ENCODE measurements around the gene ERBB2. TPM values are rescaled to one million over a fixed set of nuclear protein-coding genes. Genes with fewer than 3 reads are reported as not detected.

ERBB2 gene
- total and polyA plus RNA-seq, 2 of the 4 experiments (the other 2 are of a cell fraction) = 28.7 to 33.3 TPM

- no peaks in the 10 kb centered on the region for H3K9me3 ChIP-seq (ENCODE audit: control insufficient read depth, insufficient read depth, low read length)
- no peak overlapping the region for H2BK5ac ChIP-seq (ENCODE audit: low read depth, low read length, poor library complexity, severe bottlenecking)
- H3K4ac ChIP-seq (ENCODE audit: low read depth, low read length) = peak overlapping the region; percentile 61
- ATAC-seq (ENCODE audit: low read depth) = peak; percentile 50
- H3K27ac ChIP-seq (ENCODE audit: insufficient read depth, low read length) = no peak overlapping the region
- H3K4me3 ChIP-seq (ENCODE audit: insufficient read depth, low read depth, low read length) = no peak overlapping the region
- peak overlapping the region; percentile 33 to 77; a peak in 3 of 4 replicates for H4K8ac ChIP-seq (ENCODE audit: low read depth in 2 of 2, low read length in 2 of 2)
- no peaks in the 10 kb centered on the region for H4K20me1 ChIP-seq (ENCODE audit: insufficient read depth, low read length)
- peaks cover 16% of the 10 kb centered on the region; the same call in 1 of the 2 replicates for H3K4me1 ChIP-seq (ENCODE audit: control insufficient read depth, insufficient read depth, low read length)
- H3K79me1 ChIP-seq (ENCODE audit: low read depth in 1 of 2, low read length in 2 of 2) = no peaks in the 10 kb centered on the region
- peak overlapping the region; percentile 20; the same call in 1 of the 2 replicates for H2BK120ac ChIP-seq (ENCODE audit: low read depth, low read length)
- ChIA-PET CTCF (no interaction called here), POLR2A (ENCODE audit: unreplicated experiment) (no interaction called here)
- WGBS, 2 experiments (ENCODE audit: extremely low coverage in 2 of 2, insufficient read length in 1 of 2) = 0% methylated on average over 3 of the region's 16 CpGs; no CpG with 5 or more reads in 1 of the 2 experiments
- peak overlapping the region; percentile 63; the same call in 1 of the 3 replicates for H2BK15ac ChIP-seq (ENCODE audit: low read depth, low read length)
- no peak overlapping the region for H3K18ac ChIP-seq (ENCODE audit: low read depth, low read length)
- H4K5ac ChIP-seq (ENCODE audit: low read depth, low read length) = peak overlapping the region; percentile 72; the same call in 1 of the 2 replicates
- H3K9me1 ChIP-seq (ENCODE audit: insufficient read depth, low read length) = 0 out of 2 replicates have a peak, but pooled peaks cover 10% of the 10 kb centered on the region
- no peak overlapping the region for H3K9ac ChIP-seq (ENCODE audit: low read depth, low read length)
- H2AK5ac ChIP-seq (ENCODE audit: low read depth, low read length) = peak overlapping the region; percentile 68
- dilution Hi-C loops (cut with HindIII; ENCODE audit: low sequenced_read_pairs, unreplicated experiment) = no loop called here
- H3K4me2 ChIP-seq (ENCODE audit: low read depth, low read length) = no peak overlapping the region
- no TSS peak for BruUV-seq (replicated peaks)
- H2AFZ ChIP-seq (replicated peaks; ENCODE audit: low read length, poor library complexity) = peak overlapping the region; percentile 92
- H2AK9ac ChIP-seq (replicated peaks; ENCODE audit: low read depth, low read length, poor library complexity) = peak overlapping the region; percentile 77
- no peaks in the 10 kb centered on the region for H3K36me3 ChIP-seq (ENCODE audit: control insufficient read depth, insufficient read depth, low read length)
- H4K91ac ChIP-seq (ENCODE audit: insufficient read depth, low read depth, low read length) = peak overlapping the region; percentile 49; the same call in 1 of the 2 replicates
- no peak for TF ChIP-seq SMC3 (IDR thresholded peaks at IDR 0.05; ENCODE audit: low read depth, low read length)
- no peak for TF ChIP-seq MXI1 (IDR thresholded peaks at IDR 0.05; ENCODE audit: borderline replicate concordance, low read depth, low read length)
- TF ChIP-seq RCOR1 (IDR thresholded peaks at IDR 0.05; ENCODE audit: insufficient replicate concordance, low read length) = no peak
- TF ChIP-seq ELK1 (IDR thresholded peaks at IDR 0.05; ENCODE audit: borderline replicate concordance, low read depth, low read length) = no peak
- TF ChIP-seq MAFK (IDR thresholded peaks at IDR 0.05; ENCODE audit: low read depth, low read length) = no peak
- TF ChIP-seq RFX5 (IDR thresholded peaks at IDR 0.05; ENCODE audit: low read depth, low read length) = no peak
- TF ChIP-seq MAZ (IDR thresholded peaks at IDR 0.05; ENCODE audit: borderline replicate concordance, low read depth, low read length) = no peak
- no peak for TF ChIP-seq FOS (IDR thresholded peaks at IDR 0.05; ENCODE audit: low read depth, low read length)
- no peak for TF ChIP-seq RAD21 (IDR thresholded peaks at IDR 0.05; ENCODE audit: low read length)
- TF ChIP-seq NFE2L2 (IDR thresholded peaks at IDR 0.05; ENCODE audit: low read depth, low read length) = no peak
- no peak for TF ChIP-seq CHD1 (IDR thresholded peaks at IDR 0.05; ENCODE audit: low read depth, low read length)
- H3K27me3 ChIP-seq (ENCODE audit: control insufficient read depth, insufficient read depth, low read length) = peaks cover 48% of the 10 kb centered on the region
- no peak overlapping the region for H3K23ac ChIP-seq (ENCODE audit: low read depth, low read length)
- no peak overlapping the region for H2BK20ac ChIP-seq (ENCODE audit: low read depth, low read length)
- no peak overlapping the region for H3K56ac ChIP-seq (ENCODE audit: extremely low read depth, insufficient read depth, low read length)
- peak; percentile 45 for DNase-seq
- in situ Hi-C loops (cut with MboI; ENCODE audit: low sequenced_read_pairs) = no loop called here
- H3K14ac ChIP-seq (replicated peaks; ENCODE audit: low read depth, low read length) = 0 out of 2 replicates have a peak overlapping the region, but pooled peaks have one; percentile 37
- intact Hi-C loops (cut with micrococcal nuclease) = no loop called here
Measured at GRCh38 chr17:39740357-39741111, 40.7 kb downstream of the ERBB2 start.

Measured in IMR-90 (cell line).